GM12872 (cell line): ENCODE results near the gene CD59.

Experiments
- TF ChIP-seq, protein P1 (sequence below): IDR thresholded peaks from 3 replicates; pipeline ENCODE4 v1.5.1; 2011; ENCODE audit warnings: low read depth, mild to moderate bottlenecking, low read length, moderate library complexity; ENCODE audit not compliant: insufficient read depth

Gene CD59

DNA sequence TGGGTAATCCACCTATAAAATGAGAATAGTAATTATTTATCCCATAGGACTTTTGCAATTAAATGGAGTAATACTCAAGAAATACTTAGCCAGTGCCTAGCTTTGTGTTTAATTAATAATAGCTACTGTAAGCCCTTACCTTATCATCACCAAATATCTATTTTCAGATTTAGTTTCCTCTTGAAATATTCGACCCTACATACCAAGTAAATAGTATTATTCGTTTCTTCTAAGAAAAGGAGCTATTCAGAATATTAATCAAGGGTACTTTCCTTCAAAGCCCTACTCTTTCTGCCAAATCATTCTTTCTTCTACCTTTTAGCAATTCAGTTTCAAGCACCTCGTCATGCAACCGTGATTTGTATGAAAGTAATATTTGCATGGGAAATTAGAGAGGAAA lies 31.4 kb upstream of the CD59 start:
- TF ChIP-seq, protein P1, sequence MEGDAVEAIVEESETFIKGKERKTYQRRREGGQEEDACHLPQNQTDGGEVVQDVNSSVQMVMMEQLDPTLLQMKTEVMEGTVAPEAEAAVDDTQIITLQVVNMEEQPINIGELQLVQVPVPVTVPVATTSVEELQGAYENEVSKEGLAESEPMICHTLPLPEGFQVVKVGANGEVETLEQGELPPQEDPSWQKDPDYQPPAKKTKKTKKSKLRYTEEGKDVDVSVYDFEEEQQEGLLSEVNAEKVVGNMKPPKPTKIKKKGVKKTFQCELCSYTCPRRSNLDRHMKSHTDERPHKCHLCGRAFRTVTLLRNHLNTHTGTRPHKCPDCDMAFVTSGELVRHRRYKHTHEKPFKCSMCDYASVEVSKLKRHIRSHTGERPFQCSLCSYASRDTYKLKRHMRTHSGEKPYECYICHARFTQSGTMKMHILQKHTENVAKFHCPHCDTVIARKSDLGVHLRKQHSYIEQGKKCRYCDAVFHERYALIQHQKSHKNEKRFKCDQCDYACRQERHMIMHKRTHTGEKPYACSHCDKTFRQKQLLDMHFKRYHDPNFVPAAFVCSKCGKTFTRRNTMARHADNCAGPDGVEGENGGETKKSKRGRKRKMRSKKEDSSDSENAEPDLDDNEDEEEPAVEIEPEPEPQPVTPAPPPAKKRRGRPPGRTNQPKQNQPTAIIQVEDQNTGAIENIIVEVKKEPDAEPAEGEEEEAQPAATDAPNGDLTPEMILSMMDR, result no peak

GRCh38 chr11:33766085-33766484 lies 29.9 kb upstream of the CD59 start:
- TF ChIP-seq, protein P1, result no peak

- TF ChIP-seq, protein P1, result no peak
Measured at GRCh38 chr11:33761471-33761870, 25.2 kb upstream of the CD59 start.

- TF ChIP-seq, protein P1, result no peak
Measured at GRCh38 chr11:33753304-33753967, 17.2 kb upstream of the CD59 start.

GRCh38 chr11:33751878-33752277 lies 15.7 kb upstream of the CD59 start:
- TF ChIP-seq, protein P1, result no peak

- TF ChIP-seq, protein P1, result no peak
Measured at GRCh38 chr11:33747979-33748378, 11.8 kb upstream of the CD59 start.

DNA sequence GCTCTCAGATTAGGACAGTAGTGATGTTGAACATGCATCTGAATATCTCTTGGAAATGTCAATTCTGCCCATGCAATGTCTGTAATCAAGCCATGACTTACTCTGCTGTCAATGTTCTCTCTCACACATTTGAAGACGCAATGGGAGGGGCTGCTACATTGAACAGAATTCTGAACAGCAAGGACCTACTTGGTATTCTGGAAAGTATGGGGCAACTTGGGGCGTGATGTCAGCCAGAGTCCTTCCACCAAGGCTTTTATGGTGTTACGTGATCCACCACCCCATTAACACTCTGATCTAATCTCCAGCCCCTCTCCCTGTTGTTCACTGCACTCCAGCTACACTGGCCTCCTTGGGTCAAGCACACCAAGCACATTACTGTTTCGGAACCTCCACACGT lies 7.1 kb upstream of the CD59 start:
- TF ChIP-seq, protein P1, result no peak
